Astrocyte of the spinal cord (primary cell): ENCODE data around the gene USP13.
"Not testable (repeated sequence)": the region's sequence is repeated elsewhere in the genome, so short reads cannot be mapped to it uniquely, and the experiment has no call there.

ENCODE experiments used
- DNase-seq: peaks from one replicate; pipeline ENCODE4 v3.0.0; 2011; ENCODE audit warnings: low read depth, low spot score
- H3K4me3 ChIP-seq: 2 replicates; pipeline ENCODE4 v1.5.1; 2011; ENCODE audit warnings: low read depth, mild to moderate bottlenecking, low read length, moderate library complexity
- in situ Hi-C: cut with HindIII; loops from 2 replicates; pipeline ENCODE4 v1.10.0; 2017; ENCODE audit warnings: low sequenced_read_pairs
- TF ChIP-seq, protein P1 (sequence below): IDR thresholded peaks from 2 replicates; pipeline ENCODE4 v1.5.1; 2012; ENCODE audit warnings: low read depth, mild to moderate bottlenecking, low read length, inconsistent platforms

USP13 gene

DNA sequence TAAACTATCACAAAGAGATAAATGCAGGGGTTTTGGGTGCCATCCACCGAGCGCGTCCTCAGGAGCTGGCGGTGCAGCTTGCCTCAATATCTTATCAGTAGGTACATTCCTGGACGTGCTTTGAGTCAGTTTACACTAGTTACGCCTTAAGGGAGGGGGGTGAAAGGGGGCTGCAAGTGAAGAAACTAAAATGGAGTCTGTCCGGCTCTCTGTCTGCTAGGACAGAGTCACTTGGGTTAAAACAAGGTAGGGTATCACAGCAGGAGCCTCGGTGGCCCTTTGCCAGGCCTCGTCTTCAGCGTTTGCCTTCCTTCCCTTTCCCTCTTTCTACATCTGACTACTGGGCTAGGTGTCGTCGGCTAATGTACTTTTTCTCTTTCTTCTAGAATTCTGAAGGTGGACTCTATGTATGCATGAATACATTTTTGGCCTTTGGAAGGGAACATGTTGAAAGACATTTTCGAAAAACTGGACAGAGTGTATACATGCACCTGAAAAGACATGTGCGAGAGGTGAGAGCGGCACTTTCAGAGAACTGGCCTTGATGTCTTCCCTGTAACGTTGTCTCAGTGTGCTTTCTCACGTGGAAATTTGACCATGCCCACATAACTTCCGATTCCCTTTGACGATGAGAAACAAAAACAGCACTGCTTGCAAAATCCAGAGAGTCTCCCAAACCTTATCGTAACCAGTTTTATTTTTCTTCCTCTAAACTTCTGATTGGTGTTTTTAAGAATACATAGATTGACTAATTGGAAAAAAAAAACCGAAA, 28.8 kb downstream of the USP13 start:
- no peak overlapping the region for H3K4me3 ChIP-seq
- no peak for DNase-seq
- TF ChIP-seq, protein P1, sequence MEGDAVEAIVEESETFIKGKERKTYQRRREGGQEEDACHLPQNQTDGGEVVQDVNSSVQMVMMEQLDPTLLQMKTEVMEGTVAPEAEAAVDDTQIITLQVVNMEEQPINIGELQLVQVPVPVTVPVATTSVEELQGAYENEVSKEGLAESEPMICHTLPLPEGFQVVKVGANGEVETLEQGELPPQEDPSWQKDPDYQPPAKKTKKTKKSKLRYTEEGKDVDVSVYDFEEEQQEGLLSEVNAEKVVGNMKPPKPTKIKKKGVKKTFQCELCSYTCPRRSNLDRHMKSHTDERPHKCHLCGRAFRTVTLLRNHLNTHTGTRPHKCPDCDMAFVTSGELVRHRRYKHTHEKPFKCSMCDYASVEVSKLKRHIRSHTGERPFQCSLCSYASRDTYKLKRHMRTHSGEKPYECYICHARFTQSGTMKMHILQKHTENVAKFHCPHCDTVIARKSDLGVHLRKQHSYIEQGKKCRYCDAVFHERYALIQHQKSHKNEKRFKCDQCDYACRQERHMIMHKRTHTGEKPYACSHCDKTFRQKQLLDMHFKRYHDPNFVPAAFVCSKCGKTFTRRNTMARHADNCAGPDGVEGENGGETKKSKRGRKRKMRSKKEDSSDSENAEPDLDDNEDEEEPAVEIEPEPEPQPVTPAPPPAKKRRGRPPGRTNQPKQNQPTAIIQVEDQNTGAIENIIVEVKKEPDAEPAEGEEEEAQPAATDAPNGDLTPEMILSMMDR: no peak
- in situ Hi-C loops: no loop called here

DNA sequence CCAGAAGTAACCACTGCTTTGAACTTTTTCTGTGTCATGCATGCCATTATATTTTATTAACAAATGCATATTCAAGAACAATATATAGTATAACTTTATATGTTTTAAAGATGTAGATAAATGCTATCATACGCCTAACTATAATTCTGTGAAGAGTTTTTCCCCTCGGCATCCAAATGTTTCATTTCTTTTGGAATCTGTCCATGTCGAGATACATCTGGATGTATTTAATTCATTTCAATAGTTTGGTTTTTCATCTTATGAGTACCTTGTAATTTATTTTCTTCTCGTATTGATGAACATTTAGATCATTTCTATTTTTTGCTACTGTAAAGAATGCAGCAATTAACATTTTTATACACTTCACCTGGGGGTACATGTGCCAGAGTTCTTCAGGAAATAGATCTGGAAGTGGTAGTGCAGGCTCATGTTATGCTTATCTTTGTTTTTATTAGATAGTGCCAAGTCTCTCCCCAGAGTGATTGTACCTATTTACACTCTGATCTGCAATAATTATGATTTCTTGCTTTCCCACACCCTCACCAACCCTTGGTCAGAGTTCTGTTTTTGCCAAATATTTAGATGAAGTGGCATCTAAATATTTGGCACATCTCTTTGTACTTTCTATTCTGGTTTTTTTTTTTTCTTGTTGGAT, 29.7 kb downstream of the USP13 start:
- TF ChIP-seq, protein P1: no peak
- DNase-seq: no peak
- no peak overlapping the region for H3K4me3 ChIP-seq
- in situ Hi-C loops: no loop called here

DNA sequence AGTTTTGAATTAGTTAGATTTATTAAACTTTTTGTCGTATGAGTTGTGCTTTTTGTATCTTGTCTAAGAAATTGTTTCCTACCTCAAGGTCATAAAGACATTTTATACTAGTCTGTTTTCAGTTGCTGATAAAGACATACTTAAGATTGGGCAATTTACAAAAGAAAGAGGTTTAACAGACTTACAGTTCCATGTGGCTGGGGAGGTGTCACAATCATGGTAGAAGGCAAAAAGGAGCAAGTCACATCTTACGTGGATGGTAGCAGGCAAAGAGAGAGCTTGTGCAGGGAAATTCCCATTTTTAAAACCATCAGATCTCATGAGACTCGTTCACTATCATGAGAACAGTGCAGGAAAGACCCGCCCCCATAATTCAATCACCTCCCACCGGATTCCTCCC, 30.4 kb downstream of the USP13 start:
- H3K4me3 ChIP-seq, DNase-seq, in situ Hi-C loops: not testable (repeated sequence)

DNA sequence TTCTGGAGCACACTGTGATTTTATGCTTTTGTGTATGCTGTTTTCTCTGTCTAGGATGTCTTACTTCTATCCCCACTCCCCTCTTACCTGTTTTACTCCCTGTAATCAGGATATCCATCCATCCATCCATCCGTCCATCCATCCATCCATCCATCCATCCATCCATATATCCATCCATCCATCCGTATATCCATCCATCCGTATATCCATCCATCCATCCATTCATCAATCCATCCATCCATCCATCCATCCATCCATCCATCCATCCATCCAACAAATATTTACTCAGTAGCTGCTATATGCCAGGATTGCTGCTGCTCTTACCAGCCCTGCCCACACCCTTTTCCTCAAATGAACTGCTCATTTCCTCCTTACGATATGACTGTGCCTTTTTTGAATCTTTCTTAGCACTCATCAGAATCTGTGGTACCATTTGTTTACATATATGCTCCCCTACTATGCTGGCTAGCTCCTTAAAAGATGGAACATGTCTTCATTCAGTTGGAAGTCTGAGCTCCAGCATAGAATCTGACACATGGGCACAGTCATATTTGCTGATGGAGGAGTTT, 35.2 kb downstream of the USP13 start:
- TF ChIP-seq, protein P1: no peak
- no peak for DNase-seq
- H3K4me3 ChIP-seq: no peak overlapping the region
- in situ Hi-C loops: no loop called here

DNA sequence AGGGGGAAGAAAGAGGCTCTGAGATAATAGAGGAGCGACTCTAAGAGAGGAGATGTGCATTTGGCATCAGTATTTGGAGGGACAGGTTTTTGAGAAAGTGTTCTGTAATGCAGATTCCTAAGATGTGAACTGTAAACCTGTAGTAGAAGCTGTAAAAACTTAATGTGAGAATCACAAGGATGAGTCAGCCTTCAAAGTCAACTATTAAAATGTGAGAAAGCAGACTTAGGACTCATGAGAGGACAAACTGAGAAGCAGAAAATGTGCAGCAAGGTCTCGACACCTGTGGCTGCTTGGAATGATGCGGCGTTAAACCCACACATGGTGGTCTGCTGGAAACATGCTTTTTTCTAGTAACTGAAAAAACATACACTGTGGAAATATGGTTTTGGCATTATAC, 36.0 kb downstream of the USP13 start:
- no peak overlapping the region for H3K4me3 ChIP-seq
- DNase-seq: peak; percentile 53
- in situ Hi-C loops: no loop called here
- TF ChIP-seq, protein P1: no peak

GRCh38 chr3:179694731-179695130, 41.9 kb downstream of the USP13 start:
- no peak overlapping the region for H3K4me3 ChIP-seq
- TF ChIP-seq, protein P1: no peak
- no peak for DNase-seq
- in situ Hi-C loops: no loop called here
